GM23248 (cell line): ENCODE results near the gene HDAC8.

Source experiments
- EZH2 ChIP-seq: fragments of 200-600 bp; sonication (generic); IDR thresholded peaks from 2 replicates; pipeline ENCODE4 v1.6.1; 2018; ENCODE audit warnings: antibody characterized with exemption, mild to moderate bottlenecking; ENCODE audit not compliant: insufficient read depth, poor library complexity, severe bottlenecking
- EZH2phosphoT487 ChIP-seq: fragments of 200-600 bp; sonication (generic); IDR thresholded peaks from 2 replicates; pipeline ENCODE4 v1.6.1; 2018; ENCODE audit warnings: antibody characterized with exemption, moderate library complexity, mild to moderate bottlenecking, low read depth; ENCODE audit not compliant: insufficient read depth

GRCh38 chrX:72294497-72294896 lies 278.1 kb downstream of the HDAC8 start:
- TF ChIP-seq EZH2 (no peak), EZH2phosphoT487 (no peak)
